Measurements from ENCODE around the gene ASPDH.

DNA sequence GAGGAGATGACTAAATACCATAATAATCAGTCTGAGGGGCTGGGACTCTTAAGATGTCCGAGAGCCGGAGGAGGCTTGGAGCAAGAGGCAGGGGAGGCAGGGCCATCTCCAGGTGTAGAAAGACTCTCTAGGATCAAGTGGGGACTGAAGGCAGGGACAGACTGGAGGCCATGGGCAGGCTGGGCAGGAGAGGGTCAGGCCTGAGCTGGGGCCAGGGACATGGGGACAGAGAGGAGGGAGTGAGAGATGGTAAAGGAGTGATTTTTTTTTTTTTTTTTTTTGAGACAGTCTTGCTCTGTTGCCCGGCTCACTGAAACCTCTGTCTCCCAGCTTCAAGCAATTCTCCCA, 4.9 kb downstream of the ASPDH start:
- TF ChIP-seq POLR2A (IDR thresholded peaks at IDR 0.05; ENCODE audit: low read depth, low read length) (no peak), POLR2AphosphoS5 (IDR thresholded peaks at IDR 0.05; ENCODE audit: low read depth, low read length) (no peak)
